IPS DF 4.7 (cell line): ENCODE results near the gene CCDC68.

Experiments
- DNase-seq: peaks from one replicate; pipeline ENCODE4 v3.0.0-alpha.2; 2013; ENCODE audit warnings: low spot score; ENCODE audit errors: extremely low read depth

Gene CCDC68

GRCh38 chr18:54923339-54923956, 35.8 kb downstream of the CCDC68 start:
- no peak for DNase-seq

GRCh38 chr18:54919412-54919811, 39.8 kb downstream of the CCDC68 start:
- no peak for DNase-seq

- no peak for DNase-seq
These were observed 41.2 kb downstream of the CCDC68 start for GRCh38 chr18:54918060-54918459.

- no peak for DNase-seq
These were observed 42.8 kb downstream of the CCDC68 start for GRCh38 chr18:54916507-54916906.

GRCh38 chr18:54914816-54915215, 44.4 kb downstream of the CCDC68 start:
- no peak for DNase-seq

GRCh38 chr18:54911551-54911950, 47.7 kb downstream of the CCDC68 start:
- no peak for DNase-seq

- DNase-seq: no peak
These were observed 48.9 kb downstream of the CCDC68 start for GRCh38 chr18:54910161-54910919.

- no peak for DNase-seq
These were observed 49.7 kb downstream of the CCDC68 start for GRCh38 chr18:54909538-54909937.

- DNase-seq: no peak
These were observed 52.7 kb downstream of the CCDC68 start for GRCh38 chr18:54906331-54907185.

- DNase-seq: no peak
These were observed 53.6 kb downstream of the CCDC68 start for GRCh38 chr18:54905629-54906028.

- no peak for DNase-seq
These were observed 54.7 kb downstream of the CCDC68 start for GRCh38 chr18:54904581-54904980.

GRCh38 chr18:54900290-54900689, 59.0 kb downstream of the CCDC68 start:
- no peak for DNase-seq

GRCh38 chr18:54899500-54899899, 59.8 kb downstream of the CCDC68 start:
- DNase-seq: no peak

GRCh38 chr18:54888933-54889332, 70.3 kb downstream of the CCDC68 start:
- DNase-seq: no peak

GRCh38 chr18:54888378-54888777, 70.9 kb downstream of the CCDC68 start:
- DNase-seq: no peak

- DNase-seq: no peak
These were observed 75.3 kb downstream of the CCDC68 start for GRCh38 chr18:54883816-54884604.

- DNase-seq: no peak
These were observed 76.9 kb downstream of the CCDC68 start for GRCh38 chr18:54882318-54882717.

- DNase-seq: no peak
These were observed 78.0 kb downstream of the CCDC68 start for GRCh38 chr18:54881229-54881768.

GRCh38 chr18:54880395-54881105, 78.7 kb downstream of the CCDC68 start:
- DNase-seq: no peak

GRCh38 chr18:54879691-54880090, 79.6 kb downstream of the CCDC68 start:
- DNase-seq: no peak
